Neural cell (in vitro differentiated cells): Measurements from ENCODE around the gene IRF4. TPM values are rescaled to one million over a fixed set of nuclear protein-coding genes. Genes with fewer than 3 reads are reported as not detected.

ENCODE experiments used
- H2AFZ ChIP-seq: fragments of 200-600, 300-800 bp; sonication (generic), shearing (Covaris generic); 2 replicates; pipeline ENCODE4 v1.6.0; 2014; ENCODE audit warnings: low read depth, mild to moderate bottlenecking, antibody characterized with exemption, low read length, moderate library complexity
- H3F3A ChIP-seq: fragments of 200-600 bp; shearing (Covaris generic); 2 replicates; pipeline ENCODE4 v1.6.1; 2016; ENCODE audit warnings: mild to moderate bottlenecking, moderate library complexity, mixed read lengths, antibody characterized with exemption, low read length; ENCODE audit not compliant: insufficient read depth, poor library complexity, severe bottlenecking
- H3K27ac ChIP-seq: fragments of 200-600, 300-800 bp; sonication (generic), shearing (Covaris generic); 2 replicates; pipeline ENCODE4 v1.5.1; 2014; ENCODE audit warnings: mild to moderate bottlenecking, low read length, moderate library complexity
- H3K27me3 ChIP-seq: fragments of 300-800, 200-600 bp; sonication (generic), shearing (Covaris generic); 2 replicates; pipeline ENCODE4 v1.6.0; 2014; ENCODE audit warnings: mild to moderate bottlenecking, low read depth, low read length, moderate library complexity; ENCODE audit not compliant: insufficient read depth
- H3K36me3 ChIP-seq: fragments of 300-800, 200-600 bp; sonication (generic), shearing (Covaris generic); 2 replicates; pipeline ENCODE4 v1.5.1; 2014; ENCODE audit warnings: mild to moderate bottlenecking, antibody characterized with exemption, low read length, moderate library complexity; ENCODE audit not compliant: insufficient read depth
- H3K4me2 ChIP-seq: fragments of 300-800, 200-600 bp; sonication (generic), shearing (Covaris generic); 2 replicates; pipeline ENCODE4 v1.6.0; 2014; ENCODE audit warnings: mild to moderate bottlenecking, low read length
- H3K4me3 ChIP-seq: fragments of 300-800, 200-600 bp; sonication (generic), shearing (Covaris generic); 2 replicates; pipeline ENCODE4 v1.5.1; 2014; ENCODE audit warnings: mild to moderate bottlenecking, low read length, moderate library complexity
- H3K79me2 ChIP-seq: fragments of 200-600 bp; shearing (Covaris generic); replicated peaks from 2 replicates; pipeline ENCODE4 v1.6.0; 2014; ENCODE audit warnings: mild to moderate bottlenecking, low read length, moderate library complexity; ENCODE audit not compliant: insufficient read depth
- H3K9ac ChIP-seq: fragments of 300-800, 200-600 bp; sonication (generic), shearing (Covaris generic); 2 replicates; pipeline ENCODE4 v1.6.1; 2016; ENCODE audit warnings: mild to moderate bottlenecking, low read length, mixed read lengths
- H3K9me2 ChIP-seq: fragments of 200-600 bp; shearing (Covaris generic); 2 replicates; pipeline ENCODE4 v1.6.1; 2016; ENCODE audit warnings: mild to moderate bottlenecking, low read length, mixed read lengths; ENCODE audit not compliant: insufficient read depth
- H3K9me3 ChIP-seq: fragments of 200-600, 300-800 bp; sonication (generic), shearing (Covaris generic); 2 replicates; pipeline ENCODE4 v1.6.1; 2016; ENCODE audit warnings: mild to moderate bottlenecking, mixed run types, low read length, moderate library complexity, mixed read lengths
- H4K20me1 ChIP-seq: fragments of 200-600 bp; shearing (Covaris generic); 2 replicates; pipeline ENCODE4 v1.6.1; 2016; ENCODE audit warnings: mild to moderate bottlenecking, mixed run types; ENCODE audit not compliant: insufficient read depth
- CTCF ChIP-seq: fragments of 450-650 bp; IDR thresholded peaks from 2 replicates; pipeline ENCODE4 v1.5.1; 2014; ENCODE audit warnings: antibody characterized with exemption, mild to moderate bottlenecking, moderate library complexity; ENCODE audit not compliant: poor library complexity, severe bottlenecking
- EP300 ChIP-seq: fragments of 450-650 bp; conservative IDR thresholded peaks from 2 replicates; pipeline ENCODE4 v1.6.1; 2014; ENCODE audit warnings: antibody characterized with exemption, mild to moderate bottlenecking, moderate library complexity; ENCODE audit not compliant: poor library complexity, severe bottlenecking
- EZH2 ChIP-seq: fragments of 200-600, 300-800 bp; shearing (Covaris generic), sonication (generic); IDR thresholded peaks from 2 replicates; pipeline ENCODE4 v1.6.1; 2014; ENCODE audit warnings: antibody characterized with exemption, low read length, borderline replicate concordance, mild to moderate bottlenecking; ENCODE audit not compliant: insufficient read depth, poor library complexity, severe bottlenecking
- MXI1 ChIP-seq: fragments of 450-650 bp; conservative IDR thresholded peaks from 2 replicates; pipeline ENCODE4 v1.6.1; 2014; ENCODE audit warnings: antibody characterized with exemption, mild to moderate bottlenecking; ENCODE audit not compliant: poor library complexity, severe bottlenecking
- POLR2AphosphoS5 ChIP-seq: IDR thresholded peaks from 2 replicates; pipeline ENCODE4 v1.6.1; 2012
- RAD21 ChIP-seq: fragments of 450-650 bp; conservative IDR thresholded peaks from 2 replicates; pipeline ENCODE4 v1.6.1; 2014; ENCODE audit warnings: antibody characterized with exemption, mild to moderate bottlenecking, moderate library complexity
- REST ChIP-seq: IDR thresholded peaks from 2 replicates; pipeline ENCODE4 v1.6.1; 2012; ENCODE audit warnings: borderline replicate concordance
- SMC3 ChIP-seq: fragments of 450-650 bp; conservative IDR thresholded peaks from 2 replicates; pipeline ENCODE4 v1.6.1; 2014; ENCODE audit warnings: antibody characterized with exemption, mild to moderate bottlenecking, moderate library complexity; ENCODE audit not compliant: poor library complexity
- TAF1 ChIP-seq: IDR thresholded peaks from 2 replicates; pipeline ENCODE4 v1.6.1; 2012; ENCODE audit warnings: low read depth
- polyA plus RNA-seq: library from polyadenylated mRNA; depleted of rRNA; stranded (reverse); fragments of >200 nt; gene quantifications from 2 replicates; pipeline ENCODE4 v1.2.3, GENCODE V29; 2014

The IRF4 gene
- polyA plus RNA-seq, 1 donor from 2014 or later, result 0.05 TPM

GRCh38 chr6:353642-354614 is 37.6 kb upstream of the IRF4 start:
- no peaks in the 10 kb centered on the region for H3K79me2 ChIP-seq
- H3K4me3 ChIP-seq, result no peak overlapping the region
- H3K9me2 ChIP-seq, result no peaks in the 10 kb centered on the region
- H3K9me3 ChIP-seq, result no peaks in the 10 kb centered on the region
- H3K27me3 ChIP-seq, result no peaks in the 10 kb centered on the region
- no peak overlapping the region for H2AFZ ChIP-seq
- no peaks in the 10 kb centered on the region for H3K36me3 ChIP-seq
- no peaks in the 10 kb centered on the region for H4K20me1 ChIP-seq
- no peaks in the 10 kb centered on the region for H3F3A ChIP-seq
- no peak overlapping the region for H3K27ac ChIP-seq
- no peak overlapping the region for H3K9ac ChIP-seq
- no peak overlapping the region for H3K4me2 ChIP-seq
- TF ChIP-seq TAF1, result no peak
- TF ChIP-seq MXI1, result no peak
- no peak for TF ChIP-seq SMC3
- no peak for TF ChIP-seq RAD21
- no peak for TF ChIP-seq EP300
- no peak for TF ChIP-seq POLR2AphosphoS5
- no peak for TF ChIP-seq EZH2
- no peak for TF ChIP-seq REST
- no peak for TF ChIP-seq CTCF

- Histone ChIP-seq H3K79me2 (no peaks in the 10 kb centered on the region), H4K20me1 (no peaks in the 10 kb centered on the region), H3F3A (no peaks in the 10 kb centered on the region), H3K36me3 (no peaks in the 10 kb centered on the region), H3K9ac (no peak overlapping the region), H3K4me3 (no peak overlapping the region), H3K4me2 (no peak overlapping the region), H3K9me3 (no peaks in the 10 kb centered on the region), H2AFZ (no peak overlapping the region), H3K9me2 (no peaks in the 10 kb centered on the region), H3K27ac (no peak overlapping the region), H3K27me3 (no peaks in the 10 kb centered on the region)
- no peak for TF ChIP-seq CTCF
- no peak for TF ChIP-seq REST
- no peak for TF ChIP-seq MXI1
- TF ChIP-seq SMC3, result no peak
- TF ChIP-seq EP300, result no peak
- no peak for TF ChIP-seq POLR2AphosphoS5
- no peak for TF ChIP-seq TAF1
- no peak for TF ChIP-seq EZH2
- TF ChIP-seq RAD21, result no peak
These were observed 36.8 kb upstream of the IRF4 start for GRCh38 chr6:354631-355280.
